HL-60/S4 treated with phorbol 12-myristate 13-acetate at 8.2 ng/mL for 4 days and 3 days (cell line): Measurements from ENCODE around the gene LUC7L3.

ENCODE experiments used
- in situ Hi-C: fragments of 300-500 bp; cut with MboI; formaldehyde crosslinking; loops from 2 replicates; pipeline ENCODE4 v1.15.0; 2022; ENCODE audit warnings: low sequenced_read_pairs

The LUC7L3 gene

DNA sequence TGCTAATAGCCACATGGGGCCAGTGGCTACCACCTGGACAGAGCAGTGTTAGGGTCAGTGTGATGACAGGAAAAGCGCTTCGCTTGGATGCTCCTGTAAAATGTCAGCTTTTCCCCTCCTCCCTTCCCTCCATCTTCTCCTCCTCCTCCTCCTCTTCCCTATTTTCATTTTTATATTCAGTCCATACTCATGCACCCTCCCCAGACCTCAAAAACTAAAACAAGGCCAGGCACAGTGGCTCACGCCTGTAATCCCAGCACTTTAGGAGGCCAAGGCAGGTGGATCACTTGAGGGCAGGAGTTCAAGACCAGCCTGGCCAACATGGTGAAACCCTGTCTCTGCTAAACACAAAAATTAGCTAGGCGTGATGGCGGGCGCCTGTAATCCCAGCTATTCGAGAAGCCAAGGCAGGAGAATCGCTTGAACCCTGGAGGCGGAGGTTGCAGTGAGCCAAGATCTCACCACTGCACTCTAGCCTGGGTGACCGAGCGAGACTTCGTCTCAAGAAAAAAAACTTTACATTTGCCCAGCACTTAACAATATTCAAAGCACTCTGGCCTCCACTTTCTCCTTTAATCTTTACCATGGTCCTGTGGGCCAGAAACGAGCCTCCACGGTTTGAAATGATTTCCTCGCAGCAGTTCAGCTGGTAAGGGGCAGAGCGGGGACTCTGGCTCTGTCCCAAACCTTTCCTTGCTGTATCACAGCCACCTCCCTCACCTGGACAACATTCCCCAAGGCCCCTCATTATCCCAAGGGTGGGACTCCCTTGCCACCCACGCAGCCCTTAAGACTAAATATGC lies 33.5 kb upstream of the LUC7L3 start:
- in situ Hi-C loops = no loop called here

DNA sequence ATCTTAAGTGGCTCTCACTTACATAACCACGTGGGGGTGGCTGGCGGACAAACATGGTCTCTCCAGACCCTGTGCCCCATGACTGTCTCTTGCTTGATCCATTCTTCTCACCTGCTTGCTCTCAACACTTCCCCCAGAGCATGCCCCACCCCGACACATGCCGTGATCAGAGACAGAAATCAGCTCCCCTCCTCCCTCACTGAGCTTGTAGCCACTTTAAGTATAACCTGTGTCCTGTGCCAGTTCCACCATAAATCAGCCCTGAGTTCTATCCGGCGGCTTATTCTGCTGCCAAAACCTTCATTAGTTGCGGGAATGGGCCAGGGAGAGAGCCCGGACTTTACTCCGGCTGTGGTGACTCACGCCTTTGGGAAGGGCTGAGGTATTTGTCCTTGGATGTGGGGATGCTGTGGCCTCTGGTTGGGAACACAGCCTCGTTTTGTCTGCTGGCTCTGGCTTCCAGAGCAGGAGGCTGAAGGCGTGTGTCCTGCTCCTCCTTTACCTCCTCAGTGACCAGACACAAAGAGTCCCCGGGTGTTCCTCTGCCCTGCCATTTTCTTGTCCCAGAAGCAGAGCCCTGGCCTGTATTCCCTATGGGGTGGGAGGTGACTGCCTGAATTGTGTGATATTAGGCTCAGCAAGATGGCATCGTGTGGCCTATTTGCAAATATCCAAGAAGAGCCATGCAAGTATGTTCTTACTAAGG lies 32.8 kb upstream of the LUC7L3 start:
- in situ Hi-C loops = no loop called here

DNA sequence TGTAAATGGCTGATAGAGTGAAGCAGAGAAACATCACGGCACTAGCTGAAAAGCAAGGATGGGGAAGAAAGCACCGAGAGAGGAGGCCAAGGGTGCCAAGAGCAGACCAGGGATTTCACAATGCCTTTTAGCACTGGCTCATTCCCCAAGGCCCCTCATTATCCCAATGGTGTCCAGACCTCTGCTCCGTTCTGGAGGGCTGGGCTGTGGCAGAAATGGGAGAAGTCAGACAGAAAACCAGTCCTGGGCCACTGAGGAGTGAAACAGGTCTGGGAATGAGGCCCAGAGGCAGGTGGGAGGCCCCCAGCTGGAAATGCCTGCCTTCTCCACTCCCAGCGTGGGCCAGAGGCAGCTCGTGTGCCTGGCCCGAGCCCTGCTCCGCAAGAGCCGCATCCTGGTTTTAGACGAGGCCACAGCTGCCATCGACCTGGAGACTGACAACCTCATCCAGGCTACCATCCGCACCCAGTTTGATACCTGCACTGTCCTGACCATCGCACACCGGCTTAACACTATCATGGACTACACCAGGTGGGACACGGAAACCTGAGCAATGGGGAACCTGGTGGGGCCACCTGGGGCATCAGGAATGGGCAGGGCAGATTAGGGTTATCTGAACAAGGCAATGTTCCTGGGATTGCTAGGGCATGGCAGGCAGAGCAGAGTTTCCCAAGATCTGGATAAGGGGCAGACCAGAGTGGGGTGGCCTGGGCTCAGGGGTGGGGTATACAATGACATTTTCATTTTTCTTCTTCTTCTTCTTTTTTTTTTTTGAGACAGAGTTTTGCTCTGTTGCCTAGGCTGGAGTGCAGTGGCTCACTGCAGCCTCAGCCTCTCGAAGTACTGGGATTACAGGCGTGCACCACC lies 32.0 kb upstream of the LUC7L3 start:
- in situ Hi-C loops = no loop called here

DNA sequence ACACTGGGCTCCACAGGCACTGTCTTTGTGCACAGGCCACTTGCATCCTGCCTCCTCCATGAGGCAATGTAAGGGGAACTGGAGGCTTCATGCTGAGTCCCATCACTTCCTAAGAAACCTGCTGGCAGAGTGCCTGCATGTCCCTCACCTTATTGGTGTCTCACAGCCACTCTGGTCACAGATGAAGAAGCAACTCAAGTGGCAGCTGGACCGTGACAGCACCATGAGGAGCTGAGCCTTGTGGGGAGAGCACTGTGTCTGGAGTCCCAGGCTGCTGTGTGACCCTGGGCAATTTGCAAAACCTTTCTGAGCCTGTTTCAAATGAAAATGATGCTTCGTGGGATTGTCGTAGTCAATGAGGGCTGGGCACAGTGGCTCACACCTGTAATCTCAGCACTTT lies 31.2 kb upstream of the LUC7L3 start:
- in situ Hi-C loops = no loop called here

DNA sequence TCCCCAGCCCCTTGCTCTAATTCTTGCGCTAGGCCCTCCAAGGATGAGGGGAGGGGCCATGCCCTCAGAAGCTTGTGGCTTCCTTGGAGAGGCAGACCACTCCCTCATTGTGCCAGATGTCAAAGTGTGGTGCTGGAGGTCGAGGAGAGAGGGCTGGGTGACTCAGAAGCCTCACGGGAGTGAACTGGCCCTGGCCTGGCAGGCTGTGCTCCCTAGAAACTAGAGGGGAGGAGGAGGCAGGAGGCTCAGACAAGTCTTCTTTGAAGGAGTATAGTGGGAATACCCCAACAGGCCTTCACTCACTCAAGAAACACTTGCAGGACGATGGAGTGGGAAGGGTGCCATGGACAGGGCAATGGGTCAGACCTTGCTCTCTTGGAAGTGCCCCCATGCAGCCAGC lies 30.2 kb upstream of the LUC7L3 start:
- in situ Hi-C loops = no loop called here

DNA sequence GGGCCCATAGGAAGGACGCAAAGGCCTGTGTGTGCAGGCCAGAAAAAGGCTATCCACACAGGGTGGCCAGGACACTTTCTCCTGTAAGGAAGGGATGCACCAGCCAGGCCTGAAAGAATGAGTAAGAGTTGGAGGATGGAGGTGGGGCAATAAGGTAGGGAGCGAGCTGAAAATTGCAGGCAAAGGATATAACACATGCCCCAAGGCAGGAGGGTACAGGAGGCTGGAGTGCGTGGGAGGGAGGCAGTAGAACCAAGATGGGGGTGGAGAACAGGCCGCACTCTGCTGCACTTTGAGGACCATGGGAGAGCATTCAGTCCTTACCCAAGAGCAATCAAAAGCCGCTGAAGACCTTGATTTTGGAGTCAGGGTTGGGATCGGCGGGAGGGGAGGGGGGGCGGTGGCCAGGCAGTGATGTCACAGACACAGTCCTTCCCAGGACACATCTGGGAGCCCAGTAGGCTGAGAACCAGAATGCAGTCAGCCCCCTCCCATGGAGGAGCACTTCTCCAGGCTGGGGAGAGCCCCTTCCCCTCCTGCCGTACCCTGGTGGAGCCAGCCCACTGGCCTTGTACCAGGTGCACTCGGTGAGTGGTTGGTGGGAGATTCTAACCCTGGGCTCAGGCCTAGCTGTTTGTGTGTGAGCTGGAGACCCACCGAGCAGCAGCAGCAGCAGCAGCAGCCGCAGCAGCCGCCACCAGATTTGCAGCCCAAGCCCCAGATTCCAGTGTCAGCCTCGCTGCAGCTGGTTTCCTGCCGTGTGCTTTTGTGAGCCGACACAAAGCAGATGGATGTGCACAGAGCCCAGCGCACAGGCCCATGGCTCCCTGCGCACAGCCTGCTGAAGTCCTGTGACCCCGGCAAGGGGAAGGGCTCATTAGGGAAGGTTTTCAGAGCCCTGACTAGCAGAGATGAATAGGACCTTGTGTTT lies 29.2 kb upstream of the LUC7L3 start:
- in situ Hi-C loops = no loop called here

DNA sequence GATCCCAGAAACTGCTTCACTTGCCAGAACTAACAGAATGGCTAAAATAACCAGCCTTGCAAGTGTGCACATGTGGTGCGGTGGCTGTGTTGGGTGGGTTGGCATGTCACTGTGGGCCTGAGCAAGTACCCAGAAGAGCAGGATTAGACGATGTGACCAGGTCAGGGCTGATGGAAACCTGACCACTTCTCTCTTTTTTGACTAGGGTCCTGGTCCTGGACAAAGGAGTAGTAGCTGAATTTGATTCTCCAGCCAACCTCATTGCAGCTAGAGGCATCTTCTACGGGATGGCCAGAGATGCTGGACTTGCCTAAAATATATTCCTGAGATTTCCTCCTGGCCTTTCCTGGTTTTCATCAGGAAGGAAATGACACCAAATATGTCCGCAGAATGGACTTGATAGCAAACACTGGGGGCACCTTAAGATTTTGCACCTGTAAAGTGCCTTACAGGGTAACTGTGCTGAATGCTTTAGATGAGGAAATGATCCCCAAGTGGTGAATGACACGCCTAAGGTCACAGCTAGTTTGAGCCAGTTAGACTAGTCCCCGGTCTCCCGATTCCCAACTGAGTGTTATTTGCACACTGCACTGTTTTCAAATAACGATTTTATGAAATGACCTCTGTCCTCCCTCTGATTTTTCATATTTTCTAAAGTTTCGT lies 28.4 kb upstream of the LUC7L3 start:
- in situ Hi-C loops = no loop called here

DNA sequence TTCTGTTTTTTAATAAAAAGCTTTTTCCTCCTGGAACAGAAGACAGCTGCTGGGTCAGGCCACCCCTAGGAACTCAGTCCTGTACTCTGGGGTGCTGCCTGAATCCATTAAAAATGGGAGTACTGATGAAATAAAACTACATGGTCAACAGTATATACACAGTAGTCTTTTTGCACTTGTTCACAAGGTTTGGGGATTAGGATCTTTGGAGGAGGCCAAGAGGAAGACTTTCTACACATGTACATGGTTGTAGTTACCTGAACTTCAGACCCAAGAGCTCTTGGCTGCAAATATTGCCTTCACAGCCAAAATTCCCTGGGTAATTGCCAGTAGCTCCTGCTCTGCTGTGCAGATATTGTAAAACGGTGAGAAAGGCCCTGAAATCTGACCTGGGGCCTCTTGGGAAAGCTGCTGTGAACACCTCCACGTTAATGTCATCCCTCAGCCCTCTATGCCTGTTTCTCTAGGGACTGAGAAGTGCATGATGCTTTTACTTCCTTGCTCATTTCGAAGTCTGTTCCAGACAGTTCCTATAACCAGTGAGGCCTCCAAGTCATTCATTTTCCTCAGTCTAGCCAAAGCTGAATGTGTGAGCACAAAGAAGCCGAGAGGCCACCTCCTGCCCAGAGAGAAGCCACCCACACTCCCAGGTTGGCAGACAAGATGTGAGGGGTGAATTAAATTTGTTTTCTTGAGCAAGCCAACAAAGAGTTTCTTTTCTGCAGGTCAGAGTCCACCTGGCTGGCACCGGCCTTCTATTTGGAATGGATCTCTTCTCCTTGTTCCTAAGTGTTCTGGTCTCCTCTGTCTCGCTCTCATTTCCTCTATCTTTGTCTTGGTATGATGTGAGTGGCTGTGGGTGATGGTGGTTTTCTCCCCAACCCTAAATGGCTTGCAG lies 27.6 kb upstream of the LUC7L3 start:
- in situ Hi-C loops = no loop called here

DNA sequence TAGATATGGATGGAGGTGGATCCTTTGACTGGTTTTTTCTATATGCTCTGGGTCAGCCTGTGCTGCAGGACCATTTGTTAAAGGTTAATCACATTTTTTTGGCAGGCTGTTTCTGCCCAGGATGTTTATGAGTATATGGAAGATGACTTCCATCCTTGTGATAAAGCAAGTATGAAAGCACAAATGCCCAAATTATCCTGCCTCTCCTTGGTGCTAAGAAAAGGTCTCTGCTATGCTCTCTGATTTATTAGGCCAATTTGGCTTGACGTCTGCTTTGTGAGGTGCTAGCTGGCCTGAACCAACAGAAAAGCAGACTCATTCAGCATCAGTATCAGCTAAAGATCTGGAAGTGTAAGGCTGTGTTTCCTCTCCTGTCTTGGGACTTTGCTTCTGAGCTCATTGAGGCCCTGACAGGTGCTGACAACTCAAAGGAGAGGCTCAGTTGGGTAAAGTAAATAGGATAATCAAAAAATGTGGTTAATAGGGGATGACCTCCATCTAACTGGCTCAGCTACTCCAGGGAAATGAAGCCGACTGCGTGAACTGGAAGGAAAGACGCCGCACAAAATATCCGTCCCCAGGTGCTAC lies 26.9 kb upstream of the LUC7L3 start:
- in situ Hi-C loops = no loop called here

DNA sequence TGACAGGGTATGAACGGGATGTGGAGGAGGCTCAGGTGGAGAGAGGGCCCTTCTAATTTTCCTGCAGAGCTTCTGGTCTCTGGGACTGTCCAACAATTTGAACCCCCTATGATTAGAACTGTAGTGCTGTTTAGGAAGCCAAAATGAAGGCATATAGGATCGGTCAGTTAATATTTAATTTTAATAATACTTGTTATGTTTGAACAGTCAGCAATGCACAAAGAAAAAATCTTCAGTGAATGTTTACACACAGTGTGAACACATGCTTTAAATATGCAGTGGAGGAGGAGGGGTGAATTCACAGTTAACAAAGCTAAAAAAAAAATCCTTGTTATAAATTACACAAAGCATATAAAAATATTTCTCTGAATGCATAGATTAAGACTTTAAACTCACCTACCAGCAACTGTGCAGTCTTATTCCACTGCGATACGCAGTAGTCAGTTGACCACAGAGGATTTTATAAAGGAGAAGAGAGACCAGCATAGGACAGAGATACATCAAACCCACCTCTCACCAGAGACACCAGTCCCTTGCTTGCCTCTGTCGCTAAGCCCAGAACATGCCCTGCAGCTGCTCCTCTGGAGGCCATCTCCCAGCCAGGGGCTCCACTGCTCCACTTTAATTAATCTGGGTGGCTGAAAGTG lies 26.2 kb upstream of the LUC7L3 start:
- in situ Hi-C loops = no loop called here

DNA sequence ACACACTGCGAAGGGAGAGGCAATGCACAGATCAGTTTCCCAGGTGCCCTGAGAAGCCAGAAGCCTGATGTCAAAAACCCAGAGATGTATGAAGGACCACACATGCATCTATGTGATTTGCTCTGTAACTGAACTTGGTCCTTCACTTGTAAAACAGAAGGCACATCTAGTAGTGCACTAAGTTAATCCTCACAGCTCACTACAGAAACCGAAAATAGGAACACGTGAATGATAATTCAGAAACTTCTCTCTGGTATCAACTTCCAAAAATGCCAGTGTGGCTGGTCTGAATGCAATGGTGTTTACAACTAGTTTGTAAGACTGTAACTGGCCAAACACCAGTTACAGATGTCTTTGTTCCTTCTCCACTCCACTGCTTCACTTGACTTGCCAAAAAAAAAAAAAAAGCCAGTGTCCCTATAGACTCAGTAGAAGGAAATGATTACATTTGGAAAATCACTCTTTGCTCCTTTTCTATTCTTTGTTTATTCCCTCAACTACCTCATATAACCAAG lies 23.0 kb upstream of the LUC7L3 start:
- in situ Hi-C loops = no loop called here

DNA sequence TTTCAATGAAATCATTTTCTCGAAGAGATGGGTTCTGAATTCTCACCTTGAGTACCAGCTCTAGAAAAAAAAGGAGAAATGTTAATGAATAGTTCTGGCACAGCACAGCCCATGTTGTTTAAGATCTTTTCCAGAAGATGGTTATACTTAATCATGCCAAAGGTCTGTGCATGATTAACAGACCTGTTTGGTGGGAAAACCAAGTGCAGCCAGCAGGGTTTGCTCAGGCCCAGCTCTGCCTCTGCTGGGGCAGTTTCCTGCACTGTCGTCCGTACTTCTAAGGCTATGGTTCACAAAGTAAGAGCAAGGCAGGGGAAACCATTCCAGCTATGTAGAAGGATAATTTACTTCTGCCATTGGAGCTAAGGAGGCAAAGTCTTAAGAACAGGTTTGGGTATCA lies 22.3 kb upstream of the LUC7L3 start:
- in situ Hi-C loops = no loop called here

DNA sequence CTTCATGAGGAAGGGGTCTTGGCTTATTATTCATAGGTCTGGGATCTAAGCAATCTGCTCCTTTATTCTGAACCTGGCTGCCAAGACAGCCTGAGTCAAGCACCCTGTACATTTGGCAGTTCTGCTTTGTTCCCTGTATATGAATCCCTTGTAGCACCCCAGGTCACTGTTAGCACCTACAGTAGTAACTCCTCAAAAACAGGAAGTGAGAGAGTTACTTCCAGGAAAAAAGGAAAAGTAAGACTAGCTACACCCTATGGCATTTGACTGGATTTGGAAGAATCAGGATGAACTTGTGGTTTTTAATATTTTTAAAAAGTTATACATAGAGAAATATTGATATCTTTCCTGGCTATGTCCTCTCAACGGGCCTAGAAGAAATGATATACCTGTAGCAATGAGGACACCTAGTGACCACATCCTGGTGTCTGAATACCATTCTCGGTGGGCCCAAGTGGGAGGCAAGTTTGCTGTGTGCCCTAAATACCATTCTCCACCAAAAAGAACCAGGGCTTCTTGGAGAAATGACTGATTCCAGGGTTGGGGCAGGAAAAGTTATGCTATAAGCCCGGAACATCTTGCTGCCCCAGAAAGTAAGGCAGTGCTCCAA lies 21.6 kb upstream of the LUC7L3 start:
- in situ Hi-C loops = no loop called here

DNA sequence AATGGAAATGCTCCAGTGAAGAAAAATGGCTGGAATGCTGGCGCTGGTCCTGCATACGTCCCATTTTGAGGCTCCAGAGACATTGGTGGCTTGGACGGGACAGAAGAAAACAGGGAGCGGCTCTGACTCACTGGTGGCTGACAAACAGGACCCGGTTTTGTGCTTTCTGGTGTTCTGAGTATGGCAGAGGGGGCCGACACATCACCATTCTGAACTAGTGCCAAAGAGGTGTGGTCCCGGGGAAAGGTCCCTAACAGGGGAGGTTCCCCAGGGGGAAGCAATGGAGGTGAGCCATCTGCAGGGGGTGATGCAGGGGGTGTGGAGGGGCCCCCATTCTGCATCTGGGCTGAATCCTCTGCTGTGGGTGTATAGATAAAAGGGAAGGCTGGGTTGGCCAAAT lies 20.0 kb upstream of the LUC7L3 start:
- in situ Hi-C loops = no loop called here

DNA sequence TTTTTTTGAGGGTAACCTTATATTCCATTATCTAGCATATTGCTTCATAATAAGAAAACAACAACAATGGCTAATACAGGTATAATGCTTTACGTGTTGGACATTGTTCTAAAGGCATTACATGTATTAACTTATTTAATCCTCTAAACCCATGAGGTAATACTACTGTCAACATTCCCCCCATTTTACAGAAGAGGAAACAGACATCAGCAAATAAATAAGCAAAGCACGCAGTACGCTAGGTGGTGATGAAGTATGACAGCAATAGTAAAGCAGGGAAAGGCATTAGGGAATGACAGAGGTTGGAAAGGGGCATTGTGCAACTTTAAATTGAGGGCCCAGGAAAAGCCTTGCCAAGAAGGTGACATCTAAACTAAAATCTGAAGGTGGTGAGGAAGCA lies 16.2 kb upstream of the LUC7L3 start:
- in situ Hi-C loops = no loop called here

DNA sequence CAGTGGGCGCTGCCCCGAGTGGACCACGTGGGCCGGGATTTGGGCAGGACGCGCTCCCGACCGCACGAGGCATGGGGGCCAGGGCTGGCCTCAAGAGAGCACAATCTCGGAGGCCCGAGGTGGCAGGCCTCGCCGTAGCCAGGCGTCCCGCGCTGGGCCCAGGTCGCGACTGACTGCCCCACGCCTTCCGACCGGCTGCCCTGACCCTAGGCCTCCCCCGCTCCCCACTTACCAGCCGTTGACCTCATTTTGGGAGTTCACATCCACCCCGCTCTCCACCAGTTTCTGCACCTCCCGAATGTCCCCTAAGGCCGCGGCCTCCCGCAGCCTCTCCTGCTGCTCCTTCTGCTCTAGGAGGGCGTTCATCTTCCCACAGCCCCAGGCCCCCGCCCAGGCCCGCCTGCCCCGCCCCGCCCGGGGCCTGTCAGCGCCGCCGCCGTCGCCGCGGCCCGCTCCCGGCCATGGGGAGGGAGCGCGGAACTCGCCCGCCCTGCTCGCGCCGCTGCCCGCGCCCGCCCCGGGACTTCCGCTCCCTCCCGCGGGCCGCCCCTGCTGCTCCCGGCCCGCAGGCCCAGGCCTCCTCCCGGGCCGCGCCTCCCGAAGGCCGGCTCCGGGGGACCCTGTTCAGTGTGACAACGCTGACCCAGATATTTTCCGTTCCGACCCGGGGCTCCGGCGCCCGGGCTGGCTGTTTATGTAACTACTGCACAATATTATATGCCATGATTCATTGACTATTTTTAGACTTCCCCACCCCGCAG lies 11.9 kb upstream of the LUC7L3 start, which contains the start of gene ANKRD40:
Gene ANKRD40, minus strand, starts transcription at position 626 of the 761 bp plus-strand sequence. Its CDS starts 260 bp downstream, at position 366.
- in situ Hi-C loops = no loop called here
